NCI-H2107 treated with DMSO at 0.1 percent for 48 hours (cell line): ENCODE measurements around the gene LRP3.

Experiments
- DNase-seq: peaks from one replicate; lab custom pipeline; 2025; ENCODE audit not compliant: unreplicated experiment; lab: John Stamatoyannopoulos, UW

The LRP3 gene

DNA sequence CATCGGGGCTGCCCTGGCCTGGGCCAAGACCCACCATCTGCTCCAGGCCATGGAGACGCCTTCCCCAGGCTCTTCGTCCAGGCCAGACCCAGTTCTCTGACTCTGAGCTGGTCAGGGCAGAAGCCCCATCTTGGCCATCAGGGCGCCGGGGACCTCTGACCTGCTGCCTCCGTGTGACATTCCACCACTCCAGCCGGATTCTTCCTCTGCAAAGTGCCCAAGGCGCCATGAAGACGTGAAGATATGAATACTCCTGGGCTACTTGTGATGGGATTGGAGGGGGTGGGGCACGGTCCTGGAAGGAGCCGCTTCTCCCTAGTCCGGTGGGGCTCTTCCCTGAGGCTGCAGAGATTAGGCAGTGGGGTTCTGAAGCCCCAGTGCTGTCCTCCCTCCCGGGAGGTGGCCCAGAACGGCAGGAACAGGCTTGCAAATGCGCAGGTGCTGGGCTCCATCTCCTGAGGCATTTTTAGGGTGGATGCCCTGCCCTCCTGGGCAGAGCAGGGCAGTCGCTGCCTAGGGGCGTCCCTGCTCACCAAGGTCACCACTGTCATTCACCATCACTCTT, 57.5 kb downstream of the LRP3 start:
- DNase-seq = no peak

DNA sequence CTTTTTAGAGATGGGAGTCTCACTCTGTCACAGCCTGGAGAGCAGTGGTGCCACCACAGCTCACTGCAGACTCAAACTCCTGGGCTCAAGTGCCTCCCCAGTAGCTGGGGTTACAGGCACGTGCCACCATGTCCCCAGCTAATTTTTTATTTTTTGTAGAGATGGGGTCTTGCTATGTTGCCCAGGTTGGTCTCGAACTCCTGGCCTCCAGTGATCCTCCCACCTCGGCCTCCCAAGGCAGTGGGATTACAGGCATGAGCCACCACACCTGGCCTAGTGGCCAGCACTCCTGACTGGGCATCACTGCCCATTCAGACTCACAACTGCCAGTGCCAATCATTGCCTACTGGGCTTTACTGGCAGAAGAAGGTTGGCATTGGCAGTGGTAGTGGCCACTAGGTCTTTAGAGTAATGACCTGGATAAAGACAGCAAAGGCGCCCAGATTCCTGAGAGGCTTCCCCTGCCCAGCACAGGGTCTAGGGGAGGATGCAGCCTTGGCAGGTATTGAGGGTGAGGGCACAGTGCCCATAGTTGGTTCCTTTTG, 58.4 kb downstream of the LRP3 start:
- no peak for DNase-seq

DNA sequence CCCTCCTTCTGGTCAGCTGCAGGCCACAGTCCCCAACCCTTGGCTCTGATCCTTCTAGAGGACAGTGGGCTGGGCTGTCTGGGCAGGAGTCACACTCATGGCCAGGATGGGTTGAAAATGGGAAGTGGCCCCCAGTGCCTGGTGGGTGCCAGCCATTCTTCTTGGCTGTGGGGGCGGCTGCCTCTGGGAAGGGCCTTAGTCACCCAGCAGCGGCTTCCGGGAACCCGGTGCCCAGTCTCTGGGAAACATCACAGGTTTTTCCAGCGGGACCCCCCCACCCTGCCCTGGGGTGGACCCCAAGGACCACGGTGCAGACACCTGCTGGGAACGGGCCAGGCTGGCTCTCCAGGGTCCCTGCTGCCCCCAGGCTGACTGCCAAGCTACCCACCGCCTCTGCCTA, 58.8 kb downstream of the LRP3 start:
- no peak for DNase-seq

DNA sequence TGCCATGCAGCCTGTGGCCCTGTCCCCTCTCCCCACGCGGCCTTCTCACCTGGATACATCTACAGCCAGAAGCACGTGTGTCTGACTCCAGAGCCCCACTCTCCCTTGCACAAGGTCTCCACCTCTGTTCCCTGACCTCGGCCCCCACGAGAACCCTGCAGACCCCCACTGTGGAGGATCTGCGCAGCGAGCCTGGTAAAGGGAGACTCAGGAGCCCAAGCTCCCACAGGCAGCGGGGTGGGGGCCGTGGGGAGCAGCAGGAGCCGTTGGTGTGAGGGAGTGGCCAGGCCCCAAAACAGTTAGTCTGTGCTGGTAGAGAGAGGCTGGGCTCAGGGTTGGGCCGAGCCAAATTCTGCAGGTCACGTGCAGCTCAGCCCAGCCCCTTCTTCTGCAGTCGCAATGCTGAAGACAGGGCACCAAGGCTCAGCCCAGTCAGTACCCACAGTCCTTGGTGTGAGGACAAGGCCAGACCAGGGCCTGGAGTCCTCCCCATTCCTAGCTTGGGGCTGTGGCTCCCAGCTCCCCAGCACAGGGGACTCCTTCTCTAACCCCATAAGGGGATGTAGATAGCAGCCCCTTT, 60.2 kb downstream of the LRP3 start:
- DNase-seq = no peak

DNA sequence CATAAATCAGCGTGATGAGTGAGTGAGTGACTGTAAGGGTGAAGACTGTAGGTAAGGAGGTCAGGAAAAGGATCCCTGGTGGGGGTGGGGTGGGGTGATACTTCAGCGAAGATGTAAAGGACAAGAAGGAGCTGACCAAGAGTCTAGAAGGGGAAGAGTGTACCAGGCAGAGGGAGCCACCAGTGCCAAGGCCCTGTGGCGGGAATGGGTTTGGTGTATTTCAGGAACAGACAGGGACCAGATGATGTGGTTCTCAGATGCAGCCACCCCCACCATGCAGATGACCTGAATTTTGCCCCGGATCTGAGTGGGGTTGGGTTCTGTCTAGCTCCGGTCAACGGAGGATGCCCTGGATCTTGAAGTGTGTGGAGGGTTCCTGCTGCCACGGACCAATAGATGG, 61.7 kb downstream of the LRP3 start:
- DNase-seq = no peak

DNA sequence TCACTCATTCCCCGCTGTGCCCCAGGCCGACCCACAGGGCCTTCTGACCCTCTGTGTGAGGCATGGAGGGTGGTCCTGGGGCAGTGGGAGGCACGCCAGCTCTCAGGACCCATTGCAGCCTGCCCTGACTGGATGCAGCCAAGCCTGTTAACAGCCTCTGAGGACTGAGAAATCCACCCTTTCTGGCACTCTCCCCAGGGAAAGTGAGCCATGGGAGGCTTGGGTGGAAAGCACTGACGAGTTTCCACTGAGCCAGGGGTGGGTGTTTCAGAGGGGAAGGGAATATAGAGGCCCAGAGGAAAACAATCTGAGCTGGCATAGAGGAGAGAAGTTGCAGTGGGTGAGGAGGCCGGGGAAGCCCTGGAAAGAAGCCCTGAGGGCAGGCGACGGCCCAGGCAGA, 62.1 kb downstream of the LRP3 start:
- DNase-seq = no peak

DNA sequence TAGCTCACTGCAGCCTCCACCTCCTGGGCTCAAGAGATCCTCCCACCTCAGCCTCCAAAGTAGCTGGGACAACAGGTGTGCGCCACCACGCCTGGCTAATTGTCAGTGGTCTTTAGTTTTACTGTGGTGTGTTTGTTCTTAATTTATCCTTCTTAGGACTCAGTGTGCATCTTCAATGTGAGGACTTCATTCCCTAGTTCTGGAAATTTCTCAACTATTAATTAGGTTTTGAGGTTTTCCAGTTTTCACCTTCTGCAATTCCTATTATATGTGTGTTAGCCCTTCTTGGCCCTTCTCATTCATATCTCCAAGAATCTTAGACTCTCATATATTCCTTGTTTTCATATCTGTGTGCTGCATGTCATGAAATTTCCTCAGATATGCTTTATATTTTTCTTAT, 63.7 kb downstream of the LRP3 start:
- no peak for DNase-seq
